Naive B cell (primary cell): ENCODE measurements around the gene FAM228B. TPM values are rescaled to one million over a fixed set of nuclear protein-coding genes. Genes with fewer than 3 reads are reported as not detected.
"Not testable (repeated sequence)": the region's sequence is repeated elsewhere in the genome, so short reads cannot be mapped to it uniquely, and the experiment has no call there.

Source experiments
- ATAC-seq, 2 donors: fragments of 150-1000 bp; cut with Tn5 transposase; 2 replicates each; pipeline ENCODE4 v1.10.0; 2021; ENCODE audit warnings: low read depth in 2 of 2, mild to moderate bottlenecking in 2 of 2, moderate library complexity in 2 of 2
- DNase-seq: peaks from one replicate; pipeline ENCODE4 v3.0.0; 2022
- H3K27ac Mint-ChIP-seq, 6 donors: one replicate each; pipeline ENCODE4 v1.8.0; 2020 to 2022; ENCODE audit warnings: mild to moderate bottlenecking in 6 of 6, mixed read lengths in 6 of 6, moderate library complexity in 5 of 6, inconsistent platforms in 2 of 6
- H3K27me3 Mint-ChIP-seq, 3 donors: one replicate each; pipeline ENCODE4 v1.8.0; 2021 to 2022; ENCODE audit warnings: mixed read lengths in 3 of 3, mild to moderate bottlenecking in 1 of 3
- H3K36me3 Mint-ChIP-seq, 2 donors: one replicate each; pipeline ENCODE4 v1.8.0; 2020 to 2022; ENCODE audit warnings: mixed read lengths in 2 of 2, inconsistent platforms in 1 of 2, mild to moderate bottlenecking in 1 of 2
- H3K4me1 Mint-ChIP-seq, 3 donors: one replicate each; pipeline ENCODE4 v1.8.0; 2020 to 2022; ENCODE audit warnings: mixed read lengths in 3 of 3, inconsistent platforms in 1 of 3, mild to moderate bottlenecking in 1 of 3, moderate library complexity in 1 of 3
- H3K4me3 Mint-ChIP-seq, 8 donors: one replicate each; pipeline ENCODE4 v1.8.0; 2020 to 2022; ENCODE audit warnings: mild to moderate bottlenecking in 8 of 8, mixed read lengths in 8 of 8, moderate library complexity in 8 of 8, inconsistent platforms in 2 of 8
- H3K9me3 Mint-ChIP-seq, 7 donors: one replicate each; pipeline ENCODE4 v1.8.0; 2020 to 2022; ENCODE audit warnings: mixed read lengths in 7 of 7, mild to moderate bottlenecking in 5 of 7, inconsistent platforms in 2 of 7, moderate library complexity in 1 of 7
- polyA plus RNA-seq, 6 donors: library from polyadenylated mRNA; unstranded; fragments of 300-500 nt; fragmentation: Illumina TruSeq; gene quantifications; one replicate each; pipeline ENCODE4 v1.2.3, GENCODE V29; 2021; ENCODE audit warnings: low read depth in 6 of 6

The FAM228B gene
- polyA plus RNA-seq, 6 donors from 2014 or later: 3.1 to 15.0 (median 8.3) TPM

DNA sequence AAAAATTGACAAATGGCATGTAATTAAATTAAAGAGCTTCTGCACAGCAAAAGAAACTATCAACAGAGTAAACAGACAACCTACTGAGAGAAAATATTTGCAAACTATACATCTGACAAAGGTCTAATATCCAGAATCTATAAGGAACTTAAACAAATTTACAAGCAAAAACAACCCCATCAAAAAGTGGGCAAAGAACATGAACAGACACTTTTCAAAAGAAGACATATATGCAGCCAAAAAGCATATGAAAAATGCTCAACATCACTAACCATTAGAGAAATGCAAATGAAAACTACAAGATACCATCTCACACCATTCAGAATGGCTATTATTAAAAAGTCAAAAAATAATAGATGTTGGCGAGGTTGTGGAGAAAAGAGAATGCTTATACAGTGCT is 13.8 kb upstream of the FAM228B start:
- H3K4me3 Mint-ChIP-seq, H3K27ac Mint-ChIP-seq, ATAC-seq, DNase-seq, H3K27me3 Mint-ChIP-seq: not testable (repeated sequence)
- Mint-ChIP-seq H3K36me3 (peaks cover 4 to 26% of the 10 kb centered on the region in 2 donors), H3K4me1 (peaks cover 11 to 14% (median 13%) of the 10 kb centered on the region in 3 donors), H3K9me3 (peaks cover 5 to 39% (median 24%) of the 10 kb centered on the region in 7 donors)

DNA sequence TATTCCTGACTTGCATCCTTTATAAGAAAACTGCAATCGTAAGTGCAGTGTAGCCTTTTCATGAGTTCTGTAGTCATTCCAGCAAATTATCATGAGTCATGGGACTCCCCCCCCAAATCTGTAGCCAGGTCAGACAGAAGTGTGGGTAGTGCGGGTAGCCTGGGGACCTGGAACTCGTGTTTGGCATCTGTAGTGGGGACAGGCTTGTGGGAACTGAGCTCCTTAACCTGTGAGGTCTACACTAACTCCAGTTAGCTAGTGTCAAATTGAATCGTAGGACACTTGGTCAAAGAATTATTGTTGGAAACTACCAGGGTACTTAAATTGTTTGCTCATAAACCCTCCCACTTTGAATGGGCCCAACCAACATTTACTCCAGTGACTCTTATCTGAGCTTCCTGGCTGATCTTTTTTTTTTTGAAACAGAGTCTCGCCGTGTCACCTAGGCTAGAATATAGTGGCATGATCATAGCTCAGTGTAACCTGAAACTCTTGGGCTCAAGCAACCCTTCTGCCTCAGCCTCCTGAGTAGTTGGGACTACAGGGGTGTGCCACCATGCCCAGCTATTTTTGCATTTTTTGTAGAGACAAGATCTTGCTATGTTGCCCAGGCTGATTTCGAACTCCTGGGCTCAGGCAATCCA is 12.5 kb upstream of the FAM228B start:
- no peaks in the 10 kb centered on the region for H3K27me3 Mint-ChIP-seq
- peaks cover under 1 to 18% of the 10 kb centered on the region in 2 donors for H3K36me3 Mint-ChIP-seq
- peak overlapping the region in 1 of 6 donors; percentile 60 for H3K27ac Mint-ChIP-seq
- H3K4me3 Mint-ChIP-seq: peak overlapping the region in 1 of 8 donors; percentile 31
- DNase-seq (no peak), ATAC-seq (no peak)
- peaks cover 0 to 3% (median under 1%) of the 10 kb centered on the region in 3 donors for H3K4me1 Mint-ChIP-seq
- H3K9me3 Mint-ChIP-seq: peaks cover 5 to 32% (median 20%) of the 10 kb centered on the region in 7 donors

DNA sequence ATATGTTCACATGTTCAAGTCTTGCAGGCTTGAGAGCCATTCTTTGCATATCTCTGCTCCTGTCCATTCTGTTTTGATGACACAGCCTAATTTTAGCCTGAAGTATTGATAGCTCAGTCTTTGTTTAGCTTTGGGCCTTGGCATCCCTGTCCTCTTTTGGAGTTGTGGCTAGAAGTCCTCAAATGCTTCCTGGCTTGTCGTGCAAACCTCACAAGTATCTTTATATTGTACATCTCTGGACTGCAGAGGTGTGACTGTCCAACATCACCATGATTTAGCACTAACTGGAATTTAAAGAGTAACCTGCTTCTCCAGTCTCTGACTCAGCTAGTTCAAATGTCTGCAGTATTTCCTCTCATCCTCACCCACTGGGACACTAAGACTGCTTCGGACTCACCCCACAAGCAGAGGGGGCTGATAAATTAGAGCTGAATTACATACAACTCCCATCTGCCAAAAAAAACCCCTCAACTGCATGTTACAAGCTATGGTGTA is 11.8 kb upstream of the FAM228B start:
- H3K27me3 Mint-ChIP-seq: no peaks in the 10 kb centered on the region
- DNase-seq (no peak), ATAC-seq (no peak)
- H3K27ac Mint-ChIP-seq: no peak overlapping the region
- H3K9me3 Mint-ChIP-seq: peaks cover 5 to 27% (median 17%) of the 10 kb centered on the region in 7 donors
- peaks cover 0 to 16% of the 10 kb centered on the region in 2 donors for H3K36me3 Mint-ChIP-seq
- no peak overlapping the region for H3K4me3 Mint-ChIP-seq
- H3K4me1 Mint-ChIP-seq: peaks cover 0 to 3% (median 0%) of the 10 kb centered on the region in 3 donors

DNA sequence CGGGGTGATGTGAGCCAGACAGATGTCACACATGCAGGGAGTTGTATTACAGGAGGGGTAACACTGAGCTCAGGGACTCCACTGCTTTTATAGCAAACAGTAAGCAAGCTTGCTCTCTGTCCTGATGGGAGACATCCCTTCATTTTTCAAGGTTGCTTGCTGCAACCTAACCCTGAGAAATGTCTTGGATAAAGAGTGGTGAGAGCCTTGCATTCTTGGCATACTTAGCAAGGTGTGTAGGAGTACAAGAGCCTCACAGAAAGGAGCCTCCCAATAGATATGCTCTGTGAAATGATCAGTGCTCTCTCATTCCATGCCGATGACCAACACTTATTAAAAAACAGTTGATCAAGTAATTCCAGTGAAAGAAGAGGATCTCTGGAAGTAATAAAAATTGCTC is 8.2 kb upstream of the FAM228B start:
- H3K27ac Mint-ChIP-seq: no peak overlapping the region
- no peaks in the 10 kb centered on the region for H3K27me3 Mint-ChIP-seq
- no peaks in the 10 kb centered on the region for H3K36me3 Mint-ChIP-seq
- H3K4me3 Mint-ChIP-seq: no peak overlapping the region
- ATAC-seq (no peak), DNase-seq (no peak)
- H3K9me3 Mint-ChIP-seq: peaks cover 0 to 2% (median 0%) of the 10 kb centered on the region in 7 donors
- H3K4me1 Mint-ChIP-seq: peaks cover 0 to 3% (median 0%) of the 10 kb centered on the region in 3 donors

DNA sequence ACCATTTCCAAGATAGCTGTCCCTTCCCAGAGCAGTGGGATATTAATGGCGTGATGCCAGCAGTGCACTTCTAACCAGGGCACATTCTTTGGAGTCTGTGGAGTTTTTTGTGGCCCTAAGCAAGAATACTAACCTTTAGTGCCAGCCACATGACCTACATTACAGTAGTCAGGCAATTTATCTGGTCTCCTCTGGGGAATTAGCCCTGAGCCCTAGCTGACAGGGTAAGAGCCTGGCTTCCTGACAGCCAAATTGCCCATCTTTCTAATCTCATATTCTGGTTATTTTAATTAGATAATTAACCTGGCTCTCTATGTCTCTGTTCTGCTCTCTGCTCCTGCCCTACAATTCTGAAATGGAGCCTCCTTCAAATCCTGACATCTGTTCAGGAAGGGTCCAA is 5.4 kb upstream of the FAM228B start:
- Mint-ChIP-seq H3K4me3 (no peak overlapping the region), H3K27me3 (no peaks in the 10 kb centered on the region), H3K4me1 (peaks cover under 1 to 10% (median 6%) of the 10 kb centered on the region in 3 donors), H3K9me3 (no peaks in the 10 kb centered on the region), H3K36me3 (no peaks in the 10 kb centered on the region), H3K27ac (no peak overlapping the region)
- ATAC-seq: no peak
- DNase-seq: no peak

DNA sequence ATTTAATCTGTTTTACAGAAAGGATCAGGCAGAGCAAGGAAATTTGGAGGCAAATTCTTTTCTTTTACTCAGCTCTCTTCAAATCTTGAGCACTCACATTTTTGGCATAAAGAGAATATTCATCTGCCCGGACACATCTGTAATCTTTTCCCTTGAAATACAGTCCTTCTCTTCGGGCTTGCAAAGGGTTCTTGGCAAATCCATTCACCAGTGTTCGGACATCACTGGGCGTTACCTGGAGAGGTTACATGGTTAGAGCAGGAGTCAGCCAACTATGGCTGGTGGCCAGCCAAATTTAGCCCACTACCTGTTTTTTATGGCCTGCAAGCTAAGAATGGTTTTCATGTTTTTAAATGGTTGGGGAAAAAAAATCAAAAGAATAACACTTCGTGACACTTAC is 2.2 kb upstream of the FAM228B start:
- H3K9me3 Mint-ChIP-seq: no peaks in the 10 kb centered on the region
- no peaks in the 10 kb centered on the region for H3K27me3 Mint-ChIP-seq
- peak overlapping the region in 3 of 8 donors; percentile 6 to 86 (median 35) for H3K4me3 Mint-ChIP-seq
- peaks cover 7 to 22% (median 16%) of the 10 kb centered on the region in 3 donors for H3K4me1 Mint-ChIP-seq
- ATAC-seq (no peak), DNase-seq (no peak)
- H3K27ac Mint-ChIP-seq: peak overlapping the region in 1 of 6 donors; percentile 65
- no peaks in the 10 kb centered on the region for H3K36me3 Mint-ChIP-seq

DNA sequence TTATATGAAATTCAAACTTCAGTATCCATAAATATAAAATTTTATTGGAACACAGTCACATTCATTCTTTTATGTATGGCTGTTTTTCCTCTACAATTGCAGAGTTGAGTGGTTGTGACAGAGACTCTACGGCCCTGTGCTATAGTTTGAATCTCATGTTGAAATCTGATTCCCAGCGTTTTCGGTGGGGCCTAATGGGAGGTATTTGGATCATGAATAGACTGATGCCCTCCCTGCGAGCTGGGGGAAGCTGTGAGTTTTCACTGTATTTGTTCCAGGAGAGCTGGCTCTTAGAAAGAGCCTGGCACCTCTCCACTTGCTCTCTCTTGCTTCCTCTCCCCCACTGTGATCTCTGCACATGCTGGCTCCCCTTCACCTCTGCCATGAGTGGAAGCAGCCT is 1.8 kb upstream of the FAM228B start:
- Mint-ChIP-seq H3K36me3 (no peaks in the 10 kb centered on the region), H3K9me3 (no peaks in the 10 kb centered on the region), H3K27me3 (no peaks in the 10 kb centered on the region), H3K4me1 (peaks cover 7 to 22% (median 16%) of the 10 kb centered on the region in 3 donors), H3K27ac (peak overlapping the region in 4 of 6 donors; percentile 15 to 63 (median 52)), H3K4me3 (peak overlapping the region in 4 of 8 donors; percentile 69 to 96 (median 85))
- ATAC-seq (no peak), DNase-seq (no peak)

DNA sequence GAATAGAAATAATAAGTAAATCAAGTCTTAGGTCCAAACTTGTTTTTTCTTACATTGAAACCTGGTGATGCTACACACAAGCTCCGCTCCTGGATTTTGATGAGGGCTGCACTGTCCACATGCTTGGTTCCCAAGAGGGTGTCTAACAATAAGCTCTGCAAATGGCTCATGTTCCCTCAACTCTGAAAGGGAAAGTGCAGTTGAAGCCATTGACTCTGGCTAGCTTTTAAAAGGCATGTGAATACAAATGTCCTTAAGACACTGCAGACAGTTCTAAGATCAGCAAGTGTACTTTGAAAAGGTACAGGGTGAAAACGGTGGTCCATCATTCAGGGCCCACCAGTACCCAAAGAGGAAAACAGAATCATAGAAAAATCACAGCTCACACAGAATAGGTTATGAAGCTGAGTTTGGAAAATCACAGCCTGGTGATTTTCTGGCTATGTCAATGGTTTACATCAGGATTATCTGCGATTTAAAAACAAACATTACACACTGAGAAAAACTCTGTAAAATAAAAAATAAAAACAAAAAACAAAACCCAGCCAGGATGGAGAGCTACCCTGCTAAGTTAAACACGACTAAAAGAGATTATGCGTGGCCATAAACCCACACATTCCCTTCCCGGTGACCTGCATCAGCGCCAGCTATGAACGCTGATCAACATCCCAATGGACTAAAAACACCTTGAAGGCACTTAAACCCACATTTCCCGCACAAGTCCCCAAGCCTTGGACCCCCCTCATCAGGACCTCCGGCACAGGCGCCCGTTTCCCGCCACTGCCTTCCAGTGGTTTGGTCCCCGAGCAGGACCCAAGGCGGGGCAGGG is 689 bp upstream of the FAM228B start:
- H3K9me3 Mint-ChIP-seq: no peaks in the 10 kb centered on the region

DNA sequence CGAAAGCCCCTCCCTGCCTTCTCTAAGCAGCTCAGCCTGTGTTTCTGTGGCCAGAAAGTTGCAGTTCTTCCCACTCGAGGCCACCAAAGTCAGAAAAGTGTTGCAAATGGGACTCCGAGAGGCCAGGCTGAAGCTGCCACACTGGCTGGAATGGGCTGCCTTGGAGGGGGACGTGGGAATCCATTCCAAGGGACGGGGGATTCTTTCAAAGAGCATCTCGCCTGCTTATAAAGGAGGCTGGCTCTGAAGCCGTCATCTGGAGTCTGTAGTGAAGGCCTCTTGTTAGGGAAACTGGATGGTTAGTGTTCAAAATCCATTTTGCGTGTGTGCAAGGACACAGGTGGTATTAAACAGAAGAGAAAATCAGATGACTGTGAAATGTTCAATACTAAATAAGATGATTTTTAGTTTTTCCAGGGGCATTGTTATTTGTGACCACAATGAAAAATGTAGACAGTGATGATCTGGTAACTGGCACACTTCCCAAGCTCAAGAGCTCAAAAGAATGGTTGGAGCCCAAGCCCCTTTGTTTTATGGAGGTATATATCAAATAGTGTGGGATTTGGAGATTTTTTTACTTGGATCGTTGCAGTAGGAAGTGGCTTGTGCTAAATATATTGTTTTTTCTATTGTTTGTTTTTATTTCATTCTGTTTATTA is 782 bp downstream of the FAM228B start:
- H3K4me1 Mint-ChIP-seq: peaks cover 9 to 23% (median 17%) of the 10 kb centered on the region in 3 donors
- peak overlapping the region; percentile 83 to 94 (median 86) for H3K4me3 Mint-ChIP-seq
- peak overlapping the region; percentile 6 to 96 (median 80) for H3K27ac Mint-ChIP-seq
- no peaks in the 10 kb centered on the region for H3K9me3 Mint-ChIP-seq
- DNase-seq: no peak
- H3K36me3 Mint-ChIP-seq: no peaks in the 10 kb centered on the region
- no peak for ATAC-seq
- no peaks in the 10 kb centered on the region for H3K27me3 Mint-ChIP-seq

More for the DNA sequence above, 689 bp upstream of the FAM228B start:
- peak overlapping the region; percentile 83 to 96 (median 86) for H3K4me3 Mint-ChIP-seq
- ATAC-seq (no peak), DNase-seq (no peak)
- H3K27ac Mint-ChIP-seq: peak overlapping the region in 5 of 6 donors; percentile 67 to 96 (median 86)
- no peaks in the 10 kb centered on the region for H3K27me3 Mint-ChIP-seq
- H3K36me3 Mint-ChIP-seq: no peaks in the 10 kb centered on the region
- H3K4me1 Mint-ChIP-seq: peaks cover 7 to 23% (median 16%) of the 10 kb centered on the region in 3 donors

DNA sequence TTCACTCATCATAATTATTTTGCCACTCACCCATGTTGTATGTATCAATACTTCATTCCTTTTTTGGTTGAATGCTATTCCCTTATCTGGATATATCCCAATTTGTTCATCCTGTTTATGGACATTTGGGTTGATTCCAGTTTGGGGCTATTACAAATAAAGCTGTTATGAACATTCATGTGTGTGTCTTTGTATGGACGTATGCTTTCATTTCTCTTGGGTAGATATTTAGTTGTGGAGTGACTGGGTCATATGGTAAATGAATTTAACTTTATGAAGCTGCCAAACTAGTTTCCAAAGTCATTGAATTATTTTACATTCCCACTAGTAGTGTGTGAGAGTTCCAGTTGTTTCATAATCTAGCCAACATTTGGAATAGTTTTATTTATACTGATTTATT is 2.7 kb downstream of the FAM228B start:
- DNase-seq (no peak), ATAC-seq (no peak)
- no peaks in the 10 kb centered on the region for H3K36me3 Mint-ChIP-seq
- peaks cover 14 to 23% (median 22%) of the 10 kb centered on the region in 3 donors for H3K4me1 Mint-ChIP-seq
- no peaks in the 10 kb centered on the region for H3K27me3 Mint-ChIP-seq
- peak overlapping the region in 2 of 8 donors; percentile 83 to 86 for H3K4me3 Mint-ChIP-seq
- no peaks in the 10 kb centered on the region for H3K9me3 Mint-ChIP-seq
- peak overlapping the region in 2 of 6 donors; percentile 13 to 42 for H3K27ac Mint-ChIP-seq

DNA sequence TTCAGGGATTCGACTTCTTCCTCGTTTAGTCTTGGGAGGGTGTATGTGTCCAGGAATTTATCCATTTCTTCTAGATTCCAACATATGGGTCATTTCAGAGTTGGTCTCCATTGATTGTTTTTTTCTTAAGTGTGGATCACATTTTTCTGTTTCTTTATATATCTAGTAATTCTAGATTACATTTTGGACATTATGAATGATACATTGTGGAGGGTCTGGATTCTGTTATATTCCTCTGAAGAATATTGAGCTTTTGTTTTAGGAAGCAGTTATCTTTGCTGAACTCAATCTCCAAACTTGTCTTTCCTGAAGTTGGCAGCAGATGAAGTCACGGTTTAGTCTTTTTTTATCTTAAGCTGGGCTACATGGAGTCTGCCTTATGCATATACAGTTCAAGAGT is 9.3 kb downstream of the FAM228B start:
- ATAC-seq: no peak

DNA sequence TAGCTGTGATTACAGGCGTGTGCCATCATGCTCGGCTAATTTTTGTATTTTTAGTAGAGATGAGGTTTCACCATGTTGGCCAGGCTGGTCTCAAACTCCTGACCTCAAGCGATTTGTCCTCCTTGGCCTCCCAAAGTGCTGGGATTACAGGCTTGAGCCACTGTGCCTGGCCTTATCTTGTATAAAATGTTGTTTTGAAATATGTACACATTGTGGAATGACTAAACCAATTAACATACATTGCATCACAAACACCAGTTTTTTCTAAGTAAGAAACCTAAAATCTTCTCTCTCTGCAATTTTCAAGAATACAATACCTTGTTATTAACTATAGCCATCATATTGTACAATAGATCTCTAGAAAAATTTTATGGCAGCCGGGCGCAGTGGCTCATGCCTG is 17.0 kb downstream of the FAM228B start:
- H3K27me3 Mint-ChIP-seq, H3K4me1 Mint-ChIP-seq, DNase-seq, ATAC-seq, H3K4me3 Mint-ChIP-seq, H3K27ac Mint-ChIP-seq, H3K9me3 Mint-ChIP-seq: not testable (repeated sequence)
- H3K36me3 Mint-ChIP-seq: peaks cover 0 to 16% of the 10 kb centered on the region in 2 donors

More for the DNA sequence above, 9.3 kb downstream of the FAM228B start:
- Mint-ChIP-seq H3K27ac (no peak overlapping the region), H3K9me3 (peaks cover 0 to 14% (median 6%) of the 10 kb centered on the region in 7 donors), H3K36me3 (peaks cover 0 to 15% of the 10 kb centered on the region in 2 donors), H3K4me1 (peaks cover 0 to 7% (median 6%) of the 10 kb centered on the region in 3 donors), H3K27me3 (no peaks in the 10 kb centered on the region), H3K4me3 (no peak overlapping the region)
- no peak for DNase-seq

DNA sequence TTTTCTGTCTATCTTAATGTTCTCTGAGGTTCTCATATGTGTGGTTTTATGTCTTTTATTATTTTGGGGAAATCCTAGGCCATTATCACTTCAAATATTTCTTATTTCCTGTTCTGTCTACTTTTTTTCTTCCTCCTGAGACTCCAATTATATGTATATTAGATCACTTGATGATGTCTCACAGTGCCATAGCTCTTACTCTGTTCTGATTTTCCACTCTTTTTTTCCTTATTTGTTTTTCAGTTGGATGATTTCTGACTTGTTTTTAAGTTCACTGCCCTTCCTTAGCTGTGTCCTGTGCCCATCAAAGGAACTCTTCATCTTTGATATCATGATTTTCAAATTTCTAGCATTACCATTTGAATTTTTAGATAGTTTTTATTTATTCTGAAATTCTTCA is 24.1 kb downstream of the FAM228B start:
- peaks cover 27 to 42% of the 10 kb centered on the region in 2 donors for H3K36me3 Mint-ChIP-seq
- H3K9me3 Mint-ChIP-seq: peaks cover 12 to 32% (median 23%) of the 10 kb centered on the region in 7 donors
- H3K4me3 Mint-ChIP-seq: no peak overlapping the region
- peaks cover 0 to 4% (median 0%) of the 10 kb centered on the region in 3 donors for H3K4me1 Mint-ChIP-seq
- peak overlapping the region in 2 of 6 donors; percentile 3 to 46 for H3K27ac Mint-ChIP-seq
- ATAC-seq (no peak), DNase-seq (no peak)
- no peaks in the 10 kb centered on the region for H3K27me3 Mint-ChIP-seq
